HCT116 (cell line): ENCODE data around the gene ARMH1. TPM values are rescaled to one million over a fixed set of nuclear protein-coding genes. Genes with fewer than 3 reads are reported as not detected.

Source experiments
- ATAC-seq: fragments of 200-7000 bp; cut with Tn5 transposase; 2 replicates; pipeline ENCODE4 v1.9.1; 2020; ENCODE audit warnings: mild to moderate bottlenecking, moderate library complexity
- BruUV-seq: library from RNA; stranded (reverse); fragments of 400-500 nt; replicated peaks from 2 replicates; lab custom pipeline; 2021; lab: Mats Ljungman, UMichigan
- CTCF ChIA-PET: fragments of 300-600 bp; sonication (Branson Sonifier 250); formaldehyde crosslinking; loops from one replicate; lab custom pipeline; 2021; ENCODE audit warnings: antibody characterized with exemption; lab: Charles Lee
- POLR2A ChIA-PET: fragments of 300-600, 350-600 bp; sonication (Branson Sonifier 250); formaldehyde crosslinking; loops from one replicate; lab custom pipeline; 2021; ENCODE audit warnings: antibody characterized with exemption; lab: Charles Lee
- RAD21 ChIA-PET, 2 experiments: fragments of 300-600 bp; sonication (Branson Sonifier 250); formaldehyde crosslinking; loops; one replicate each; lab custom pipeline; 2023; ENCODE audit warnings: low total read pairs in 2 of 2; ENCODE audit not compliant: uncharacterized antibody in 2 of 2, unreplicated experiment in 2 of 2, low non-redundant PET in 1 of 2; lab: Charles Lee
- DNase-seq: peaks from one replicate; pipeline ENCODE4 v3.0.0-alpha.2; 2010; ENCODE audit warnings: low read depth, low spot score
- H2AFZ ChIP-seq: fragments of 200-600 bp; shearing (Covaris generic), sonication (generic); 2 replicates; pipeline ENCODE4 v1.6.1; 2017; ENCODE audit warnings: low read depth, mixed run types, mixed read lengths, antibody characterized with exemption, low read length; ENCODE audit not compliant: poor library complexity, severe bottlenecking
- H3K27ac ChIP-seq: 2 replicates; pipeline ENCODE4 v1.5.1; 2012; ENCODE audit warnings: low read depth, low read length
- H3K27me3 ChIP-seq: fragments of 200-600 bp; sonication (generic); 2 replicates; pipeline ENCODE4 v1.6.1; 2016; ENCODE audit warnings: mixed run types, low read length, mixed read lengths; ENCODE audit not compliant: insufficient read depth
- H3K36me3 ChIP-seq, 2 experiments: fragments of 200-500 bp in 1 of 2; fragments of 200-600 bp in 1 of 2; sonication (Bioruptor generic) in 1 of 2; sonication (generic) in 1 of 2; 2 replicates each; pipeline versions ENCODE4 v1.5.1 to v1.6.1; 2014 to 2016; ENCODE audit warnings: low read length in 2 of 2, inconsistent platforms in 1 of 2, mixed read lengths in 1 of 2, mixed run types in 1 of 2; ENCODE audit not compliant: insufficient read depth in 2 of 2, control insufficient read depth in 1 of 2
- H3K4me1 ChIP-seq, 2 experiments: fragments of 200-600 bp in 1 of 2; sonication (generic) in 1 of 2; 2 replicates each; pipeline versions ENCODE4 v1.5.1 to v1.6.1; 2012 to 2017; ENCODE audit warnings: low read length in 2 of 2, inconsistent platforms in 1 of 2, mild to moderate bottlenecking in 1 of 2, mixed read lengths in 1 of 2, mixed run types in 1 of 2, moderate library complexity in 1 of 2; ENCODE audit not compliant: insufficient read depth in 2 of 2, control insufficient read depth in 1 of 2
- H3K4me2 ChIP-seq: fragments of 200-600 bp; sonication (generic); 2 replicates; pipeline ENCODE4 v1.6.1; 2017; ENCODE audit warnings: mixed run types, low read length, mixed read lengths
- H3K4me3 ChIP-seq, 2 experiments: fragments of 200-600 bp in 1 of 2; sonication (generic) in 1 of 2; replicated peaks in 1 of 2; 2 replicates each; pipeline ENCODE4 v1.5.1; 2011 to 2016; ENCODE audit warnings: low read length in 2 of 2, control low read depth in 1 of 2, low read depth in 1 of 2, mild to moderate bottlenecking in 1 of 2, mixed read lengths in 1 of 2, mixed run types in 1 of 2
- H3K79me2 ChIP-seq: fragments of 200-600 bp; sonication (generic); 2 replicates; pipeline ENCODE4 v1.6.1; 2017; ENCODE audit warnings: mild to moderate bottlenecking, mixed run types, low read length, moderate library complexity, mixed read lengths; ENCODE audit not compliant: insufficient read depth
- H3K9ac ChIP-seq: fragments of 200-600 bp; sonication (generic); 2 replicates; pipeline ENCODE4 v1.6.1; 2016; ENCODE audit warnings: low read length, mixed read lengths
- H3K9me2 ChIP-seq: fragments of 200-600 bp; sonication (generic), shearing (Covaris generic); 2 replicates; pipeline ENCODE4 v1.6.1; 2017; ENCODE audit warnings: mixed run types, mild to moderate bottlenecking, moderate library complexity; ENCODE audit not compliant: insufficient read depth
- H3K9me3 ChIP-seq, 2 experiments: fragments of 200-500 bp in 1 of 2; fragments of 200-600 bp in 1 of 2; sonication (Bioruptor generic) in 1 of 2; sonication (generic) in 1 of 2; 2 replicates each; pipeline ENCODE4 v1.6.1; 2014 to 2017; ENCODE audit warnings: low read length in 2 of 2, mixed read lengths in 2 of 2, inconsistent platforms in 1 of 2, low read depth in 1 of 2, mild to moderate bottlenecking in 1 of 2, mixed run types in 1 of 2, moderate library complexity in 1 of 2; ENCODE audit not compliant: control insufficient read depth in 1 of 2, insufficient read depth in 1 of 2
- H4K20me1 ChIP-seq: fragments of 200-600 bp; sonication (generic), shearing (Covaris generic); 2 replicates; pipeline ENCODE4 v1.6.1; 2017; ENCODE audit warnings: mixed run types, mild to moderate bottlenecking, moderate library complexity; ENCODE audit not compliant: insufficient read depth
- CBX3 ChIP-seq: IDR thresholded peaks from 2 replicates; pipeline ENCODE4 v1.6.1; 2012; ENCODE audit warnings: low read depth
- ELF1 ChIP-seq: IDR thresholded peaks from 2 replicates; pipeline ENCODE4 v1.6.1; 2012; ENCODE audit warnings: low read depth, borderline replicate concordance
- EZH2 ChIP-seq: fragments of 200-600 bp; sonication (generic); IDR thresholded peaks from 2 replicates; pipeline ENCODE4 v1.6.1; 2017; ENCODE audit warnings: antibody characterized with exemption, mixed run types
- FOSL1 ChIP-seq: IDR thresholded peaks from 2 replicates; pipeline ENCODE4 v1.6.1; 2012; ENCODE audit warnings: low read depth
- JUND ChIP-seq: IDR thresholded peaks from 2 replicates; pipeline ENCODE4 v1.6.1; 2012
- POLR2A ChIP-seq: IDR thresholded peaks from 2 replicates; pipeline ENCODE4 v1.7.0; 2011; ENCODE audit warnings: borderline replicate concordance; ENCODE audit not compliant: insufficient read depth, insufficient read length; ENCODE audit errors: extremely low read depth
- POLR2AphosphoS5 ChIP-seq: IDR thresholded peaks from 2 replicates; pipeline ENCODE4 v1.6.1; 2011; ENCODE audit warnings: mild to moderate bottlenecking, low read depth, low read length, moderate library complexity
- SP1 ChIP-seq: IDR thresholded peaks from 2 replicates; pipeline ENCODE4 v1.6.1; 2012; ENCODE audit warnings: low read depth
- TCF7L2 ChIP-seq: IDR thresholded peaks from 2 replicates; pipeline ENCODE4 v1.7.0; 2011; ENCODE audit warnings: borderline replicate concordance, inconsistent platforms; ENCODE audit not compliant: insufficient read depth, insufficient read length; ENCODE audit errors: extremely low read depth
- intact Hi-C: fragments of 100-400 bp; cut with micrococcal nuclease; formaldehyde crosslinking; loops from 2 replicates; pipeline ENCODE4 v1.10.0; 2022
- total RNA-seq: library from RNA; stranded (reverse); gene quantifications from one replicate; pipeline ENCODE4 v1.2.1, GENCODE V29; 2021; ENCODE audit not compliant: unreplicated experiment
- TF ChIP-seq, protein P1 (sequence below): IDR thresholded peaks from 2 replicates; pipeline ENCODE4 v1.6.1; 2012
- TF ChIP-seq, protein P2 (sequence below): IDR thresholded peaks from 2 replicates; pipeline ENCODE4 v1.6.1; 2012

Gene ARMH1
- total RNA-seq, 1 experiment from 2014 or later: 3.2 TPM

DNA sequence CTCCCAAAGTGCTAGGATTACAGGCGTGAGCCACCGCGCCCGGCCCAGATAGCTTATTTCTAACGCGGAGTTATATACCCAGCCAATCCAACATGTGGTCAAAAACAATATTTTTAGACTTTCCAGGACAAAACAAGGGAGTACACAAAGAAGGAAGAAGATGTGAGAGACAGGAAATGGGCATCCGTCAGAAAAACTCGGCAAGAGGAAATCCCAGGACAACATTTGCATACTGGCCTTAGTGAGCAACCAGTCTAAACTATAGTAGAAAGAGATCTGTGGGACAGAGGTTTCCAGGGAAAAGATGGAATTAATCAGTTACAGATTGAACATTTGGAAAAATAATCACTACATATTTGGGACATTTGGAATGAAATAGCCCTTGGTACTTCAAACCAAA, 11.4 kb downstream of the ARMH1 start (continued):
- no peak for TF ChIP-seq ELF1
- no peak for TF ChIP-seq EZH2

DNA sequence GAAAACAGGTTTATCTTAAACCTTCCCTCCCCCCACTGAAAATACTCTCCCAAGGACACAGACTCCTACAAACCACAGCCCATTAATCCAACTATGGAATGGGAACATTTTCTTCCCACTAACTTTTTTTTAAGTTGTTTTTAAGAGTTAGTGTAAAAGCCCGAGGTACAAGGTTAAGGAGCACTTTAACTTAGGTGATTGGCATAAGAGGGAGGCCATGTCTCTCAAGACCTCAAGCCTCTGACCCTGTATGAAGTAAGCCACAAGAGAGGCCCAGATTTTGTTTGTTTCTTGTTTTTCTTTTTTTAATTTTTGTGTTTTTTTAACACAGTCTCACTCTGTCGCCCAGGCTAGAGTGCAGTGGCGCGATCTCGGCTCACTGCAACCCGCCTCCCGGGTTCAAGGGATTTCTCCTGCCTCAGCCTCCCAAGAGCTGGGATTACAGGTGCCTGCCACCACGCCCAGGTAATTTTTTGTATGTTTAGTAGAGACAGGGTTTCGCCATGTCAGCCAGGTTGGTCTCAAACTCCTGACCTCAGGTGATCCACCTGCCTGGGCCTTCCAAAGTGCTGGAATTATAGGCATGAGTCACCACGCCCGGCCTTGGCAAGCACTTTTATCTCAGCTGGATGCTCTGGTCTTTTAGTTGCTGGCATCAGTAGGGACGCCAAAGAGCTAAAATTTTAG, 14.4 kb downstream of the ARMH1 start:
- Histone ChIP-seq H3K4me2 (peak overlapping the region; percentile 64), H3K9me3 (no peaks in the 10 kb centered on the region), H3K4me3 (peak overlapping the region in 1 of 2 experiments; percentile 10; a peak in 1 of 4 replicates), H3K4me1 (peaks cover 31 to 46% of the 10 kb centered on the region in 2 experiments), H3K9me2 (no peaks in the 10 kb centered on the region), H3K9ac (no peak overlapping the region), H4K20me1 (no peaks in the 10 kb centered on the region), H3K27me3 (no peaks in the 10 kb centered on the region), H2AFZ (no peak overlapping the region), H3K36me3 (no peaks in the 10 kb centered on the region), H3K27ac (no peak overlapping the region), H3K79me2 (no peaks in the 10 kb centered on the region)
- RAD21 ChIA-PET: no interaction called here
- POLR2A ChIA-PET: interaction anchor here (0.9 to 2.7 kb wide), 3 partner anchors 9 to 33 kb away, joined by 3 to 24 read pairs (median 5); no protein-coding TSS in a partner anchor
- no TSS peak for BruUV-seq
- TF ChIP-seq SP1: peak; percentile 39; the same call in 1 of the 2 replicates
- no peak; the same call in 1 of the 2 replicates for TF ChIP-seq POLR2AphosphoS5
- peak; percentile 78 for TF ChIP-seq FOSL1
- TF ChIP-seq POLR2A: no peak
- TF ChIP-seq TCF7L2: peak; percentile 89
- peak; percentile 75; the same call in 1 of the 2 replicates for TF ChIP-seq CBX3
- peak; percentile 81 for TF ChIP-seq JUND
- TF ChIP-seq, protein P1, sequence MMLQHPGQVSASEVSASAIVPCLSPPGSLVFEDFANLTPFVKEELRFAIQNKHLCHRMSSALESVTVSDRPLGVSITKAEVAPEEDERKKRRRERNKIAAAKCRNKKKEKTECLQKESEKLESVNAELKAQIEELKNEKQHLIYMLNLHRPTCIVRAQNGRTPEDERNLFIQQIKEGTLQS: no peak
- TF ChIP-seq, protein P2, sequence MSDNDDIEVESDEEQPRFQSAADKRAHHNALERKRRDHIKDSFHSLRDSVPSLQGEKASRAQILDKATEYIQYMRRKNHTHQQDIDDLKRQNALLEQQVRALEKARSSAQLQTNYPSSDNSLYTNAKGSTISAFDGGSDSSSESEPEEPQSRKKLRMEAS: peak; percentile 45; the same call in 1 of the 2 replicates
- CTCF ChIA-PET: no interaction called here
- ATAC-seq (peak; percentile 75), DNase-seq (no peak)
- intact Hi-C loops: no loop called here
